Panc1 (cell line): Measurements from ENCODE around the gene CDCA3.

ENCODE experiments used
- CTCF ChIP-seq: fragments of 450-650 bp; IDR thresholded peaks from 2 replicates; pipeline ENCODE4 v1.5.1; 2017; ENCODE audit warnings: mild to moderate bottlenecking
- POLR2AphosphoS5 ChIP-seq: IDR thresholded peaks from 2 replicates; pipeline ENCODE4 v1.6.1; 2012; ENCODE audit warnings: mild to moderate bottlenecking, low read depth, low read length, moderate library complexity
- REST ChIP-seq, 2 experiments: IDR thresholded peaks; 2 replicates each; pipeline ENCODE4 v1.6.1; 2011 to 2012; ENCODE audit warnings: low read depth in 2 of 2, control low read depth in 1 of 2, low read length in 1 of 2, mild to moderate bottlenecking in 1 of 2, moderate library complexity in 1 of 2; ENCODE audit not compliant: insufficient read depth in 1 of 2
- SIN3A ChIP-seq: IDR thresholded peaks from 2 replicates; pipeline ENCODE4 v1.6.1; 2012; ENCODE audit warnings: low read depth, mild to moderate bottlenecking, low read length, moderate library complexity, borderline replicate concordance; ENCODE audit not compliant: insufficient read depth
- TCF7L2 ChIP-seq: IDR thresholded peaks from 2 replicates; pipeline ENCODE4 v1.6.1; 2011; ENCODE audit warnings: mild to moderate bottlenecking, low read depth, low read length, inconsistent platforms

- no peak for TF ChIP-seq CTCF
- TF ChIP-seq REST (IDR thresholded peaks at IDR 0.05; ENCODE audit: insufficient read depth in 1 of 2, low read depth in 2 of 2, low read length in 1 of 2) = no peak
- no peak for TF ChIP-seq TCF7L2
- no peak for TF ChIP-seq SIN3A
- no peak for TF ChIP-seq POLR2AphosphoS5
Observed at GRCh38 chr12:6846316-6846869, 4.7 kb downstream of the CDCA3 start.
